DND-41 (cell line): ENCODE data around the gene C4BPA.

Experiments
- EZH2 ChIP-seq: IDR thresholded peaks from 3 replicates; pipeline ENCODE4 v1.6.1; 2012; ENCODE audit warnings: borderline replicate concordance, low read depth, mild to moderate bottlenecking, moderate library complexity, low read length, inconsistent platforms; ENCODE audit not compliant: severe bottlenecking
- TF ChIP-seq, protein P1 (sequence below): IDR thresholded peaks from 2 replicates; pipeline ENCODE4 v1.5.1; 2012; ENCODE audit warnings: borderline replicate concordance, low read length, moderate library complexity, mild to moderate bottlenecking; ENCODE audit not compliant: poor library complexity, severe bottlenecking; ENCODE audit errors: extremely low read depth

- TF ChIP-seq, protein P1, sequence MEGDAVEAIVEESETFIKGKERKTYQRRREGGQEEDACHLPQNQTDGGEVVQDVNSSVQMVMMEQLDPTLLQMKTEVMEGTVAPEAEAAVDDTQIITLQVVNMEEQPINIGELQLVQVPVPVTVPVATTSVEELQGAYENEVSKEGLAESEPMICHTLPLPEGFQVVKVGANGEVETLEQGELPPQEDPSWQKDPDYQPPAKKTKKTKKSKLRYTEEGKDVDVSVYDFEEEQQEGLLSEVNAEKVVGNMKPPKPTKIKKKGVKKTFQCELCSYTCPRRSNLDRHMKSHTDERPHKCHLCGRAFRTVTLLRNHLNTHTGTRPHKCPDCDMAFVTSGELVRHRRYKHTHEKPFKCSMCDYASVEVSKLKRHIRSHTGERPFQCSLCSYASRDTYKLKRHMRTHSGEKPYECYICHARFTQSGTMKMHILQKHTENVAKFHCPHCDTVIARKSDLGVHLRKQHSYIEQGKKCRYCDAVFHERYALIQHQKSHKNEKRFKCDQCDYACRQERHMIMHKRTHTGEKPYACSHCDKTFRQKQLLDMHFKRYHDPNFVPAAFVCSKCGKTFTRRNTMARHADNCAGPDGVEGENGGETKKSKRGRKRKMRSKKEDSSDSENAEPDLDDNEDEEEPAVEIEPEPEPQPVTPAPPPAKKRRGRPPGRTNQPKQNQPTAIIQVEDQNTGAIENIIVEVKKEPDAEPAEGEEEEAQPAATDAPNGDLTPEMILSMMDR: no peak
- TF ChIP-seq EZH2: no peak
These were observed 1.4 kb upstream of the C4BPA start for GRCh38 chr1:207102659-207103058.
